ENCODE results near the gene DOHH. TPM values are rescaled to one million over a fixed set of nuclear protein-coding genes. Genes with fewer than 3 reads are reported as not detected.

DOHH gene
- total RNA-seq, 1 donor from 2014 or later: 8.5 TPM

- H3K4me3 Mint-ChIP-seq (ENCODE audit: unreplicated experiment): no peak overlapping the region
- peaks cover 2% of the 10 kb centered on the region for H3K27me3 Mint-ChIP-seq (ENCODE audit: unreplicated experiment)
- H3K9me3 Mint-ChIP-seq (ENCODE audit: unreplicated experiment): peaks cover 5% of the 10 kb centered on the region
- TF ChIP-seq, protein P1, sequence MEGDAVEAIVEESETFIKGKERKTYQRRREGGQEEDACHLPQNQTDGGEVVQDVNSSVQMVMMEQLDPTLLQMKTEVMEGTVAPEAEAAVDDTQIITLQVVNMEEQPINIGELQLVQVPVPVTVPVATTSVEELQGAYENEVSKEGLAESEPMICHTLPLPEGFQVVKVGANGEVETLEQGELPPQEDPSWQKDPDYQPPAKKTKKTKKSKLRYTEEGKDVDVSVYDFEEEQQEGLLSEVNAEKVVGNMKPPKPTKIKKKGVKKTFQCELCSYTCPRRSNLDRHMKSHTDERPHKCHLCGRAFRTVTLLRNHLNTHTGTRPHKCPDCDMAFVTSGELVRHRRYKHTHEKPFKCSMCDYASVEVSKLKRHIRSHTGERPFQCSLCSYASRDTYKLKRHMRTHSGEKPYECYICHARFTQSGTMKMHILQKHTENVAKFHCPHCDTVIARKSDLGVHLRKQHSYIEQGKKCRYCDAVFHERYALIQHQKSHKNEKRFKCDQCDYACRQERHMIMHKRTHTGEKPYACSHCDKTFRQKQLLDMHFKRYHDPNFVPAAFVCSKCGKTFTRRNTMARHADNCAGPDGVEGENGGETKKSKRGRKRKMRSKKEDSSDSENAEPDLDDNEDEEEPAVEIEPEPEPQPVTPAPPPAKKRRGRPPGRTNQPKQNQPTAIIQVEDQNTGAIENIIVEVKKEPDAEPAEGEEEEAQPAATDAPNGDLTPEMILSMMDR (IDR thresholded peaks at IDR 0.05; ENCODE audit: partially characterized antibody, unreplicated experiment): no peak
- no peak for DNase-seq
- H3K4me1 Mint-ChIP-seq (ENCODE audit: low read depth, unreplicated experiment): peaks cover 28% of the 10 kb centered on the region
- H3K27ac Mint-ChIP-seq (ENCODE audit: unreplicated experiment): no peak overlapping the region
- H3K36me3 Mint-ChIP-seq (ENCODE audit: unreplicated experiment): peaks cover 5% of the 10 kb centered on the region
Observed at GRCh38 chr19:3516675-3517207, 16.3 kb upstream of the DOHH start.

DNA sequence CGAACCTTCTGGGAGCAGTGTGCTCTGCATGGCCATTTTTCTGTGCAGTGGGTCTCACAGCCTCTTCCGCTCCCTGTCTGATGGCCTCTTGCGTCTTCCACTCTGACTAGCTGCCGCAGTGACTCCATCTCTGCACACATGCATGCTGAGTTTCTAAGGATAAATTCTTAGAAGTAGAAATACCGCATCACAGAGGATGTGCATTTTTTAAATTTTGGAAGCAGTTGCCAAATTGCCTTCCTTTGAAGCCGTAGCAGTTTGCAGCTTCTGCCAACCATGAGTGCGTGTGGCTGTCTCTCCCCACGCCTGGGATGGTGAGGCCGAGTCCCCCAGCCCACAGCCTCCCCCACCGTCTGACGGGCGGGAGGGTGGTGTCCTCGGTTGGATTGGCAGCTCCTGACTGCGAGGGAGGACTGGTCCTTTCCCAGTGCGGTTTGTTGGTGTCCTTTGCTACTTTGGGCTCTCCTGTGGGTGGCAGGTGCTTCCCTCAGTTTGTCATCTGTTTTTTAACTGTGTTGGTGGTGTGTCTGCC lies 15.5 kb upstream of the DOHH start:
- Mint-ChIP-seq H3K27me3 (ENCODE audit: unreplicated experiment) (peaks cover 2% of the 10 kb centered on the region), H3K27ac (ENCODE audit: unreplicated experiment) (peak overlapping the region; percentile 64), H3K4me3 (ENCODE audit: unreplicated experiment) (peak overlapping the region; percentile 61), H3K4me1 (ENCODE audit: low read depth, unreplicated experiment) (peaks cover 26% of the 10 kb centered on the region), H3K9me3 (ENCODE audit: unreplicated experiment) (peaks cover 2% of the 10 kb centered on the region), H3K36me3 (ENCODE audit: unreplicated experiment) (peaks cover under 1% of the 10 kb centered on the region)
- TF ChIP-seq, protein P1 (IDR thresholded peaks at IDR 0.05; ENCODE audit: partially characterized antibody, unreplicated experiment): no peak
- no peak for DNase-seq

DNA sequence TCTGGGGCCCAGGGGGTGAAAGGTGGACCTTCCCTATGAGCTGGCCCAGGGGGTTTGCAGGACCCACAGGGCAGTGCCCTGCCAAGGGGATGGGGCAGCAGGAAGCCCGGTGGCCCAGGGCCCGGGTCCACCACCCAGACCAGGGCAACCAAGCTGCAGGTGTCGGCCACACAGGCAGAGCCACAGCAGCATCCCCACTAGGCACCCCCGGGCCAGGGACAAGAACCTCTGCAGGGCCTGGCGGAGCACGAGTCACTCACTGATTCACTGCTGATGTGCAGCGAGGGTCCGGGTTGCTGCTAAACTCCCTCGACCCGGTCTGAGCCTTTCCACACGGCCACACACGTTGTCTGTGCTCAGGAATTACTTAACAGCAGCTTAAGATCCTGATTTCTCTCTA lies 14.5 kb upstream of the DOHH start:
- H3K36me3 Mint-ChIP-seq (ENCODE audit: unreplicated experiment): no peaks in the 10 kb centered on the region
- no peak overlapping the region for H3K27ac Mint-ChIP-seq (ENCODE audit: unreplicated experiment)
- TF ChIP-seq, protein P1 (IDR thresholded peaks at IDR 0.05; ENCODE audit: partially characterized antibody, unreplicated experiment): no peak
- H3K27me3 Mint-ChIP-seq (ENCODE audit: unreplicated experiment): peaks cover 4% of the 10 kb centered on the region
- peaks cover 25% of the 10 kb centered on the region for H3K4me1 Mint-ChIP-seq (ENCODE audit: low read depth, unreplicated experiment)
- peak overlapping the region; percentile 16 for H3K4me3 Mint-ChIP-seq (ENCODE audit: unreplicated experiment)
- no peaks in the 10 kb centered on the region for H3K9me3 Mint-ChIP-seq (ENCODE audit: unreplicated experiment)
- DNase-seq: peak; percentile 10

GRCh38 chr19:3513229-3514140 lies 13.0 kb upstream of the DOHH start:
- H3K4me3 Mint-ChIP-seq (ENCODE audit: unreplicated experiment): peak overlapping the region; percentile 22
- no peak for DNase-seq

More at GRCh38 chr19:3513229-3514140, 13.0 kb upstream of the DOHH start:
- no peak overlapping the region for H3K27ac Mint-ChIP-seq (ENCODE audit: unreplicated experiment)
- H3K27me3 Mint-ChIP-seq (ENCODE audit: unreplicated experiment): peaks cover 4% of the 10 kb centered on the region
- H3K36me3 Mint-ChIP-seq (ENCODE audit: unreplicated experiment): no peaks in the 10 kb centered on the region
- H3K9me3 Mint-ChIP-seq (ENCODE audit: unreplicated experiment): no peaks in the 10 kb centered on the region
- peaks cover 31% of the 10 kb centered on the region for H3K4me1 Mint-ChIP-seq (ENCODE audit: low read depth, unreplicated experiment)
- TF ChIP-seq, protein P1 (IDR thresholded peaks at IDR 0.05; ENCODE audit: partially characterized antibody, unreplicated experiment): no peak
